Measurements from ENCODE around the gene RDH14.

Gene RDH14

GRCh38 chr2:18560031-18560796 lies at the start of gene RDH14:
Gene RDH14, minus strand, starts transcription at chr2:18560653. Its CDS starts 81 bp downstream, at chr2:18560572.
- peak; percentile 83 for DNase-seq (ENCODE audit: low read depth in 2 of 2)

- no peak for DNase-seq (ENCODE audit: low read depth in 2 of 2)
Observed at GRCh38 chr2:18610090-18610489, 49.6 kb upstream of the RDH14 start.

GRCh38 chr2:18605115-18605514 lies 44.7 kb upstream of the RDH14 start:
- no peak for DNase-seq (ENCODE audit: low read depth in 2 of 2)

- no peak for DNase-seq (ENCODE audit: low read depth in 2 of 2)
Observed at GRCh38 chr2:18604531-18604885, 44.1 kb upstream of the RDH14 start.

GRCh38 chr2:18603854-18604530 lies 43.5 kb upstream of the RDH14 start:
- no peak for DNase-seq (ENCODE audit: low read depth in 2 of 2)

- no peak for DNase-seq (ENCODE audit: low read depth in 2 of 2)
Observed at GRCh38 chr2:18602298-18602697, 41.8 kb upstream of the RDH14 start.

- DNase-seq (ENCODE audit: low read depth in 2 of 2) = no peak
Observed at GRCh38 chr2:18600255-18600613, 39.8 kb upstream of the RDH14 start.

GRCh38 chr2:18599509-18600254 lies 39.2 kb upstream of the RDH14 start:
- DNase-seq (ENCODE audit: low read depth in 2 of 2) = no peak

- DNase-seq (ENCODE audit: low read depth in 2 of 2) = no peak
Observed at GRCh38 chr2:18598848-18599484, 38.5 kb upstream of the RDH14 start.

- DNase-seq (ENCODE audit: low read depth in 2 of 2) = no peak
Observed at GRCh38 chr2:18597618-18598017, 37.2 kb upstream of the RDH14 start.

- no peak for DNase-seq (ENCODE audit: low read depth in 2 of 2)
Observed at GRCh38 chr2:18596993-18597392, 36.5 kb upstream of the RDH14 start.

- DNase-seq (ENCODE audit: low read depth in 2 of 2) = no peak
Observed at GRCh38 chr2:18593496-18593895, 33.0 kb upstream of the RDH14 start.

- DNase-seq (ENCODE audit: low read depth in 2 of 2) = no peak
Observed at GRCh38 chr2:18592372-18592771, 31.9 kb upstream of the RDH14 start.

GRCh38 chr2:18589354-18589753 lies 28.9 kb upstream of the RDH14 start, which contains the start of gene NT5C1B:
Gene NT5C1B, minus strand, starts transcription at chr2:18589569. Its CDS starts 101 bp downstream, at chr2:18589468.
- no peak for DNase-seq (ENCODE audit: low read depth in 2 of 2)

GRCh38 chr2:18588802-18589201 lies 28.3 kb upstream of the RDH14 start:
- DNase-seq (ENCODE audit: low read depth in 2 of 2) = no peak

GRCh38 chr2:18588049-18588448 lies 27.6 kb upstream of the RDH14 start:
- no peak for DNase-seq (ENCODE audit: low read depth in 2 of 2)

GRCh38 chr2:18585526-18585925 lies 25.1 kb upstream of the RDH14 start:
- DNase-seq (ENCODE audit: low read depth in 2 of 2) = no peak

GRCh38 chr2:18584608-18584954 lies 24.1 kb upstream of the RDH14 start:
- no peak for DNase-seq (ENCODE audit: low read depth in 2 of 2)

GRCh38 chr2:18583905-18584607 lies 23.6 kb upstream of the RDH14 start:
- DNase-seq (ENCODE audit: low read depth in 2 of 2) = no peak

- DNase-seq (ENCODE audit: low read depth in 2 of 2) = no peak
Observed at GRCh38 chr2:18580606-18581005, 20.2 kb upstream of the RDH14 start.

GRCh38 chr2:18578033-18578432 lies 17.6 kb upstream of the RDH14 start:
- no peak for DNase-seq (ENCODE audit: low read depth in 2 of 2)
